ENCODE data around the gene TTL.
"Not testable (repeated sequence)": the region's sequence is repeated elsewhere in the genome, so short reads cannot be mapped to it uniquely, and the experiment has no call there.

The TTL gene

GRCh38 chr2:112481528-112482233 lies at the start of gene TTL:
TTL (plus strand) TSS chr2:112482156; CDS start chr2:112482345, 189 bp downstream.
- peak within 1 kb of the TSS; percentile 80 to 88 for H3K27ac ChIP-seq
- no peaks in the 10 kb centered on the region for H3K36me3 ChIP-seq
- H3K9me3 ChIP-seq = no peaks in the 10 kb centered on the region
- intact Hi-C loops (cut with DNase I; ENCODE audit: low total_unique reads) = loop anchor here (2.0 to 5.0 kb wide), 3 partner anchors 61 to 166 kb away; partner anchors contain the start of genes CHCHD5, POLR1B and SLC20A1
- H3K27me3 ChIP-seq = no peaks in the 10 kb centered on the region
- TF ChIP-seq CTCF (IDR thresholded peaks at IDR 0.05) = no peak
- peak; percentile 62 to 85 for DNase-seq
- peaks cover 0 to 29% (median 18%) of the 10 kb centered on the region in 4 donors for H3K4me1 ChIP-seq
- peak within 1 kb of the TSS; percentile 64 to 73 for H3K4me3 ChIP-seq

GRCh38 chr2:112432390-112432734 lies 49.6 kb upstream of the TTL start:
- H3K27ac ChIP-seq = peak overlapping the region; percentile 85 to 93
- not testable (repeated sequence) for DNase-seq
- intact Hi-C loops (cut with DNase I; ENCODE audit: low total_unique reads) = loop anchor here (10.0 kb wide), 2 partner anchors 178 to 308 kb away; partner anchors contain the start of gene ZC3H8

GRCh38 chr2:112432735-112433479 lies 49.0 kb upstream of the TTL start:
- H3K36me3 ChIP-seq, H3K9me3 ChIP-seq: not testable (repeated sequence)
- Histone ChIP-seq H3K27ac (peak overlapping the region; percentile 85 to 93), H3K27me3 (peaks cover 0 to 13% of the 10 kb centered on the region in 2 donors), H3K4me1 (peaks cover 0 to 15% (median 3%) of the 10 kb centered on the region in 4 donors), H3K4me3 (peak overlapping the region; percentile 65 to 80)
- intact Hi-C loops (cut with DNase I; ENCODE audit: low total_unique reads) = loop anchor here (10.0 kb wide), 2 partner anchors 178 to 308 kb away; partner anchors contain the start of gene ZC3H8
- DNase-seq = peak in 1 of 2 donors; percentile 73

More at GRCh38 chr2:112432390-112432734, 49.6 kb upstream of the TTL start:
- not testable (repeated sequence) for H3K9me3 ChIP-seq, H3K36me3 ChIP-seq
- H3K4me3 ChIP-seq = peak overlapping the region; percentile 65 to 80
- H3K4me1 ChIP-seq = peaks cover 0 to 15% (median 3%) of the 10 kb centered on the region in 4 donors
- H3K27me3 ChIP-seq = peaks cover 0 to 11% of the 10 kb centered on the region in 2 donors

- Histone ChIP-seq H3K27ac (peak within 1 kb of the TSS; percentile 85 to 93), H3K4me3 (peak within 1 kb of the TSS; percentile 65 to 80), H3K4me1 (peaks cover 0 to 15% (median 3%) of the 10 kb centered on the region in 4 donors), H3K27me3 (peaks cover 0 to 13% of the 10 kb centered on the region in 2 donors)
- not testable (repeated sequence) for H3K9me3 ChIP-seq, H3K36me3 ChIP-seq
- peak; percentile 40 to 59 for TF ChIP-seq CTCF (IDR thresholded peaks at IDR 0.05)
- intact Hi-C loops (cut with DNase I; ENCODE audit: low total_unique reads) = loop anchor here (10.0 kb wide), 2 partner anchors 179 to 309 kb away; partner anchors contain the start of gene ZC3H8
- peak; percentile 92 for DNase-seq
These were observed 48.5 kb upstream of the TTL start, which contains the start of gene RGPD8 for GRCh38 chr2:112433480-112433879. RGPD8 (minus strand) TSS chr2:112433645; CDS start chr2:112433453, 192 bp downstream.

- intact Hi-C loops (cut with DNase I; ENCODE audit: low total_unique reads) = loop anchor here (10.0 kb wide), 2 partner anchors 179 to 309 kb away; partner anchors contain the start of gene ZC3H8
- H3K4me1 ChIP-seq = peaks cover 0 to 15% (median 3%) of the 10 kb centered on the region in 4 donors
- H3K36me3 ChIP-seq = no peaks in the 10 kb centered on the region
- H3K27ac ChIP-seq = no peak overlapping the region
- H3K9me3 ChIP-seq = no peaks in the 10 kb centered on the region
- peaks cover 0 to 13% of the 10 kb centered on the region in 2 donors for H3K27me3 ChIP-seq
- DNase-seq = peak in 1 of 2 donors; percentile 62
- no peak overlapping the region for H3K4me3 ChIP-seq
- no peak for TF ChIP-seq CTCF (IDR thresholded peaks at IDR 0.05)
These were observed 47.8 kb upstream of the TTL start for GRCh38 chr2:112433932-112434730.

- intact Hi-C loops (cut with DNase I; ENCODE audit: low total_unique reads) = loop anchor here (10.0 kb wide), 2 partner anchors 180 to 310 kb away; partner anchors contain the start of gene ZC3H8
- peaks cover 0 to 13% of the 10 kb centered on the region in 2 donors for H3K27me3 ChIP-seq
- H3K36me3 ChIP-seq, H3K4me3 ChIP-seq, H3K9me3 ChIP-seq, DNase-seq, H3K27ac ChIP-seq: not testable (repeated sequence)
- peaks cover 0 to 15% (median 3%) of the 10 kb centered on the region in 4 donors for H3K4me1 ChIP-seq
These were observed 46.9 kb upstream of the TTL start for GRCh38 chr2:112434890-112435715.

- Histone ChIP-seq H3K4me1 (peaks cover 0 to 11% (median 3%) of the 10 kb centered on the region in 4 donors), H3K27me3 (peaks cover 0 to 13% of the 10 kb centered on the region in 2 donors)
- not testable (repeated sequence) for H3K36me3 ChIP-seq, H3K27ac ChIP-seq, H3K9me3 ChIP-seq, DNase-seq, H3K4me3 ChIP-seq
- intact Hi-C loops (cut with DNase I; ENCODE audit: low total_unique reads) = loop anchor here (10.0 kb wide), 2 partner anchors 181 to 311 kb away; partner anchors contain the start of gene ZC3H8
These were observed 46.1 kb upstream of the TTL start for GRCh38 chr2:112435716-112436431.

- H3K4me1 ChIP-seq, DNase-seq, H3K9me3 ChIP-seq, H3K27ac ChIP-seq, H3K4me3 ChIP-seq, H3K36me3 ChIP-seq: not testable (repeated sequence)
- H3K27me3 ChIP-seq = peaks cover 0 to 13% of the 10 kb centered on the region in 2 donors
- intact Hi-C loops (cut with DNase I; ENCODE audit: low total_unique reads) = loop anchor here (10.0 kb wide), 2 partner anchors 182 to 312 kb away; partner anchors contain the start of gene ZC3H8
These were observed 45.0 kb upstream of the TTL start for GRCh38 chr2:112436993-112437392.

All from tibial artery (tissue), 4 donors.